Endothelial cell of hepatic sinusoid (primary cell): ENCODE data around the gene ATG7.
"Not testable (repeated sequence)": the region's sequence is repeated elsewhere in the genome, so short reads cannot be mapped to it uniquely, and the experiment has no call there.

ENCODE experiments used
- in situ Hi-C: cut with HindIII; loops from 2 replicates; pipeline ENCODE4 v1.10.0; 2017; ENCODE audit warnings: low sequenced_read_pairs

The ATG7 gene

DNA sequence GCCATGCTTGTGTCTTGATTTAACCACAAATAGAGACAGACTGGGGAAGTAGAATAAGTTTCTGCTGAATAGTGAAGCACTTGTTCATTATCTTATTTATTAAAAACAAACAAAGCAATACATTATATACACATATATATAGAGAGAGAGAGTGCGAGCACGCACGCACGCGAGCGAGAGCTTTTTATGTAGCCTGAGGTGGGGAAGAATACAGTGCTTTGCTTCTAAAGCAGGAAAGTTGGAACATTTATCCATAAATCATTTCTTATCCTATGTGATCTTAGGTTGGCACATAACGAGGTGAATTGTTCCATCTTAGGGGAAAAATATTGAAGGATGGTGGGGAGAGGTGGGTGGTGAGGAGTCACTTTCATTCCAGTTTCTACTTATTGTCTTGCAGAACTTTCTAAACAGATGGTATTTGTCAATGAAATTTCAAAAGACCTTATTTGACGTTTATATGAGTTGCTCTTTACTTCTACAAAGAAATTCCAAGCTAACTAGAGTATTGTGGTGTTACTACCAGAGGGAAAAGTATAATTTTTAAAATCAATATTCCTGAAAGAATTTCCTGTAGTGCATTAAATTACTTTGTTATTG lies 110.0 kb downstream of the ATG7 start:
- in situ Hi-C loops, result loop anchor here (5.0 to 10.0 kb wide), 3 partner anchors 53 to 430 kb away; no protein-coding TSS in a partner anchor

DNA sequence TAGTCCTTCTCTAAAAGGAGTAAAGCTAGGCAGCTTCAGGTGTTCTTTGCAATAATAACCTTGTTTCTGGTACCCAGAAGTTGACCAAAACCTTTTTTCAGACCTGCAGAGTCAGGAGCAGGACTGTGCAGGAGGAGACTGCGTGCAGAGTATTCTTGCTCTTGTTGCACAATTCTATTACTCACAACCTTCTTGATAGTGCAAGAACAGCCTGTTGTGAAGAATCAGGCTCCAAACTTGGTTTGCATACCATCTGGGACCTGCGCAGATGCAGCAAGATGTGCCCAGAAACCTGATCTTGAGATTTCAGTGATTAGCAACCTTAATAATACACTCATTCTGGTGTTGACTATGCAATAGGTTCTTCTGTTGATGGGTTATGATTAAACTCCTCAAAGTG lies 111.9 kb downstream of the ATG7 start:
- in situ Hi-C loops, result loop anchor here (5.0 to 10.0 kb wide), 3 partner anchors 51 to 428 kb away; no protein-coding TSS in a partner anchor

DNA sequence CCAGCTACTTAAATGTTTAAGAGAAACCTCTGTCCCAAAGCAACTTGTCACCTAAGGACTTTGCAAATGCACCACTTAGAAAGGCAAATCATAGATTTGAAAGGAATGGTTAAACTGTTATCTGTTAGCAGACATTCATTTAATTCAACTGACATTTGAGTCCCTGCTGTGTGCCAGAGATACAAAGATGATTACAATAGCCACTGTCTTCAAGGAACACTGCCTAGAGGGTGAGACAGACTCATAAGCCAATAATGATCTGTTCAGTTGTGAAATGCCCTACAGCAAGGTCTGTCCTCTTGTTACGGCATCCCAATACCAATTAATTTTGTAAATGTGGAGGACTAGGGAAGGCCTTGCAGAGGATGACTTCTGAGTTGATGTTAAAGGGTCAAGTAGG lies 113.1 kb downstream of the ATG7 start:
- in situ Hi-C loops, result loop anchor here (10.0 kb wide), 1 partner anchor 49 kb away; no protein-coding TSS in a partner anchor

DNA sequence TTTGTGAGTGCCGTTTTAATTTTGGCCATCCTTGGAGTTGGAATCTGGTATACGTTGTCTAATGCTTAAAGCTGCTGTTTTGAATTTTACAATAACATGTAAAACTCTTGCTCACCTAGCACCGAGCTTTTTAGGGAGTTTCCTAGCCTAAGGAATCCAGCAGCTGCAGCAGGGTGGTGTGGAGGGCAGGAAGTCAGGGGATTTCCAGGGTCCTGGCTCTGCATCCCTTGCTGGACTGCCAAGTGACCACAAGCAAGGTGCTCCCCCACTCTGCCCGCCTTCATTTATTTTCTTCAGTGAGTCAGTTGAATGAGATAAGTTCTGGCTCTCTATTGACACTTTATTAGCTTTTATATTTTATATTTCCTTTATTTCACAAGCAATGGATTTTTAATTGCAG lies 113.7 kb downstream of the ATG7 start:
- in situ Hi-C loops, result loop anchor here (10.0 kb wide), 1 partner anchor 49 kb away; no protein-coding TSS in a partner anchor

DNA sequence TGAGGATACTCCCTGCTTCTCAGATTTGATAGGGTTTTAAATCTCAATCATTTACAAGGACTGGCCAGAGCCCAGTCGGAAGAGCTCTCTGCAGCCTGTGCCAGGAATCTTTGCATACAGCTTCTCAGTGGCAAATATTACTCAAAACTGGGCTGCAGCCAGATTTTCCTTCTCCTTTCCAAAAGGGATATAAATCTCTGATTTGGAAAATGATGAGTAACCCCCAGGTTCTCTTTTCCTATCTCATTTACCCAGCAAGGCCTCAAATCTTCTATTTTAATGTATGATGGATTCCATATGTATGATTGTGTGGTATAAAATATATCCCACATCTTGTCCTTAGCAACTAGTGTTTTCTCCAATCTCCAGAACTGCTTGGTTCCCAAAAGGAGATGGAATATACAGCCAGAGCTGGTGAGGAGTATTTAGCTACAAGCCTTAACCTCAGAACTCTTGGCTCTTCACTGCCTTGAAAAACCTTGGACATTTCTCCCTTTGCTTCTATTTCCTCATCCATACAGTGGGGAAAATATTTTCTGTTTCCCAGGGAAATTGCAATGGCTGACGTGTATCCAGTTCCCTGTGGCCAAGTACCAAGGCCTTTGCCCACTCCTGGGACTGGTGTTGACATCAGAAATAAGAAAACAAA lies 114.4 kb downstream of the ATG7 start:
- in situ Hi-C loops, result loop anchor here (10.0 kb wide), 1 partner anchor 48 kb away; no protein-coding TSS in a partner anchor

DNA sequence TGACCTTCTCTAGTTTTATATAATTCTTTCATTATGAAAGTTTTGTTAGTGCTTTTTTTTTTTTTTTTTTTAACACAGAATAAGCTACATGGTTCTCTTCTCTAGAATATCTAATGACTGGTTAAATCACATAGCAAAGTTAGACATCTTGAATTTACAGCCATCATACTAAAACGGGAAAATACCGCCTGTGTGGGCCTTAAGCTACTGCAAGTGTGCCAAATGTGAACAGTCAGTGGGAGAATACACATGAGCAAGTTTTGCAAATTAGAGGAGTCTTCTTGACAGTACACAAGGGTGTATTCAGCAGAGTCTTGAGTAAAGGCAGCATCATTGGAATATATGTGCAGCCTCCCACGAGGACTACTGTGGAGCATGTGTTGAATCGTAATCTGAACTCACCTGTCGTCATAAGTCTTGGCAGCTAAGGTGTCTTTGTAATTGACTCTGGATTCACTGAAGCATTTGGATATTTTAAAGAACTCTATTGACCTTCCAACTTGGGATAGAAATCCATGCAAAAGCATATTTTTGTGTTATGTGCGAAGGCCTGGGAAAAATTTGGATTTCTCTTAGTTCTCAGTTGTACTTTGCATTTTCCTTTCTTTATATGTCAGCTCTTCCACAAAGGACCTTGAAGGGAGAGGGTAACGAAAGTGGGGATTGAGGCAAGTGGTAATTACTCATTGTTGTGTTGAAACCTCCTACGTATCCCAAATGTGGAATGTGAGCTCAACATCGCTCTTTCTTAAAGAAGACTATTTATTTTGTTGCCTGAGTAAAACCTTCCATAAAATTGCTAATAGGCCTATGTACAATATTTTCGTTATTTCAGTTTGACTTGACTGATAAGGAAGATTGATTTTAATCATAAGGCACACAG lies 117.4 kb downstream of the ATG7 start:
- in situ Hi-C loops, result loop anchor here (10.0 kb wide), 1 partner anchor 45 kb away; no protein-coding TSS in a partner anchor

DNA sequence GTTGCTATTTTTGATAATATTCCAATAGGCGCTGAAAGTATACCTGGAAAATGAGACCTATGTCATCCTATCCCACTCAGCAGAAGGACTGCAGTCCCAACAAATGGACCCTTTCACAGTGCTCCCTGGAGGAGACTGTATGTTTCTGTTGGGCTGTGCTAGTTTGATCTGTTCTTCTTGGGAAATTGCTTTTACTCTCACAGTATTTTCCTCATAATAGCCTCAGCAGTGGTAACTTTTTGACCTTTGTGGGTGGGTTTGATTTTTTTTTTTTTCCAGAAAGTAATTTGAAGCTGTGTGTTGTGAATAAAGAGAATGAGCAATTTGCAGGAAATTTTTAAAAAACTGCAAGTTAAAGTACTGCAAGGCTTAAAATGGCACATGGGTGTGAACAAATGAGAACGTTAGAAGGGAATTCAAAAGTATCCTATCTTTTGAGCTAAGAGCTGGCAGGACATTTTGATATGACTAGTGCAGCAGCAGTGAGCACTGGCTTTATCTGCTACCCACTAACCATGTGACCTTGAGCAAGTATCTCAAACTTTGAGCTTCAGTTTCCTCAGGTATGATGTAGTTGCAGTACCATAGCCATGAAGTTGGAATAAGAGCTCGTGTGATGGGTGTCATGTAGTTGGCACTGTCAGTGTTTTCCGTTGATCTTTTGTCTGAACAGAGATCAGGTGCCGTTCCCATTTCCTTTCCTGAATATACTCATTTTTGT lies 118.4 kb downstream of the ATG7 start:
- in situ Hi-C loops, result no loop called here

DNA sequence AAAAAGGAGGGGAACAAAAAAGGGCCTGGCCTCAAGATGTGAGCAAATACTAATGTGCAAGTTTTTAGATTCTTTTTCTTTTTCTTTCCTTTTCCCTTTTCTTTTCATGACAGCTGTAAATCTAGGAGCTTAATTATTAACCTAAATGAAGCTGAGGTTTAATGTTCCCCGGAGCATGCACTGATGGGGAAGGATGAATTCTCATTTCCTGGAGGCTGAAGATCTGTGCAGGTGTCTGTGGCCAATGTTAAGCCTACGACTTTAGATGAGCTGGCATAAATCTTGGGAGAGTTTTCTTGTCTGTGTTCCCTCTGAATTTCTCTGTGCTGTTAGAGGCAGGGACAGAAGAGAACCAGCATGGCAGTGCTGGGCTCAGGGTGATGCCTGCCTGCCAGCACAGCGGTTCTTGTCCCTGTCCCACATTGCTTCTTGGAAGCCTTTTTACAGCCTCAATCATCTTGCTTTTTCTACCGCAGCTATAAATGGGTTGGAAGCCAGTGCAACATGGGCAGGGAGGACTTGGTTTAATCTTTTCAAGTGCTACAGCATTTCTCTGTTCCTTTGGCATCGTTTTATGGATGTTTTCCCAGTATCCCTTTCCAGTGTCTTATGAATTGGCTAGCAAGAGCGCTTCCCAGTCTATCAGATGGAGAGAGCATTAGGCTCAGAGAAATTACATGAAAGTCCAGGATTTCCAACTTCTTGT lies 119.1 kb downstream of the ATG7 start:
- in situ Hi-C loops, result no loop called here

DNA sequence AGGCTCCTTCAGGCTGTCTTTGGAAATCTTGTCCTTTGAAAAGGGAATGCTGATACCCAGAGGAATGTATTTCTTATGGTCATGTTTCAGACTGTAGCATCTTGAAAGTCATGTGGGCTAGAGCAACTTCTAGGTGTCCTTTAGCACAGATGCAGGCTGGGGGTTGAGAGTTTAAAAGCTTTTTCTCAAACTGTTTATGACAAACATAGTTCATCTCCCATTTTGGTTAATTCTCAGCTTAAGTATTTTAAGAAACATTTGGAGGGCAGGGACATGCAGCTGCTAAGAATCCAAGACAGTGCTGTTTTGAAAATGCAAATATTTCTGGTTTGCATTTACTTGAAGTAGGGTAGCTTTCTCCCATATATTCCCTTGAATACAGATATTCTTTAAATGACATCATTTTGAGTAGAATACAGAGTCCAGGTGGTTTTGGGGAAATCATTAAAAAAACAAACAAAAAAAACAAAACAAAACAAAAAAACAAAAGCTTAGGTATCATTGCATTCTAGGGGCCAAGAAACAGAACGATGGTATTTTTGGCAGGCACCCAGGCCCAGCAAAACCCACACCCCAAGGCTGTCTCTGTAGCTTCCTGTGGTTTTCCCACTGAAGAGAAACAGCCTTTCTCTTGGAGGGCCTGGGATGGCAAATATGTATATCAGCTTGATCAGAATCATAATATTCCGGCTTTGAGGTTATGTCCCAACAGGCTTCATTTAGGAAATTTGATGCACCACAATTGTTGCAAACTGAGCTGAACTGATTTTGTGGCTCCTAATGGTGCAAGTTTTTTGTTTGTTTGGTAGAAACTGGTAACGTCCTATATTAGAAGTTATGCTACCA lies 120.0 kb downstream of the ATG7 start:
- in situ Hi-C loops, result no loop called here

DNA sequence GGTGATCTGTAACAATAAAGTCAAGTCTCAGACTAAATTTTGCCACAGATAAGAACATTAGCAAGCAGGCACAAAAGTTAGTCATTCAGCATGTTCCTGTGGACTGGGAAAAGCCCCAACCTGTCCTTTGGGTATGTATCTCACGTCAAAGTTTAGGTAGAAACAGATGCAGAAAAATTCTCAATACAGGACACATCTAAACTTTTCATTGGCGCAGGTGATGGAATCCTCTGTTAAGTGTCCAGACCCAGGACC lies 120.6 kb downstream of the ATG7 start:
- in situ Hi-C loops, result no loop called here

DNA sequence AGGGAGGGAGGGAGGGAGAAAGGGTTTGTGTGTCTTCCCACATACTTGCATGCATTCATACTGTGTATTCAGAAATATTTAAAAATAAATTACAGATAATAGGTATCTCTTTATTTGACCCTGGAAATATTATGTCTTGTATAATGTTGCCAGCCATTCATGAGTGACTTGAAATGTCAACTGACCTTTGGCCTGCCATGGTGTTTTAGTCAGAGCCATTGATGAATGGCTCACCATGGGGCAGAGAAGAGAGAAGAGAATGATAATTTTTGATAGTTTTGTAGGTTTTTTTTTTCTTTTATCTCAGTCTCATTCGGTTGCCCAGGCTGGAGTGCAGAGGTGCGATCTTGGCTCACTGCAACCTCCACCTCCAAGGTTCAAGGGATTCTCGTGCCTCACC lies 121.2 kb downstream of the ATG7 start:
- in situ Hi-C loops, result no loop called here

DNA sequence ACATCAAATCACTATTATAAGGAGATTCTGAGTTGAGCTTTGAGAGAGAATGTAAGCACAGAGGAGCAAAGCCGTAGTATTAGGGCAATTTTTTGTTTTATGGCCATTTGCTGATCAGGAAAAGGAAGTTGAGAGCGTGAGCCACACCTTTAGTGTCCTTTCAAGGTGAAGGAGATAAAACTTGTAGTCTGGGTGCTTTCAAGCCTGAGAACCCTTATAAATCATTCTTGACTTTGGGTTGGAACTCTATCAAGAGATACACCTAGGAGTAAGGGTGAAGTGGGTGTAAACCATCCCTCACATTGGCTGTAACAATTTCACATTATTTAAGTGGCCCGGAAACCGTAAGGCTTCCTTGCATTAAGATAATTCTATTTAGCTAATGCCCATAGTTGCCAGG lies 122.2 kb downstream of the ATG7 start:
- in situ Hi-C loops, result no loop called here

DNA sequence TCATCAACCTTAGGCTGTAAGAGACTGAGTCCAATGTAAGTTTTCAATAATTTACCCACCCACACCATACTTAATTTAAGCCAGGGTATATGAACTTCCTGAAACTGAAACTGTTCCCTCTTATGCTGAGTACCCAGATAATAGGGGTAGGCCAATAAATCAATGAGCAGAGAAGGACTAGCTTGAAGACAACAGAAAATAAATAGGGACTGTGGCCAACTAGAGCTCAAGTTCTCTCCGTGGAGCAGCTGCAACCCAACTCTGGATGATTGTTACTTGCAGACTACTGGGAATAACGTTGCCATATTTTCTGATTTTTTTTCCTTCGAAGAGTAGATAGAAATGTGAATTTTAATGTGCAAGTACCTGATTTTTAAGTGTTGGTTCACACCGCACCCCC lies 128.0 kb downstream of the ATG7 start:
- in situ Hi-C loops, result no loop called here

DNA sequence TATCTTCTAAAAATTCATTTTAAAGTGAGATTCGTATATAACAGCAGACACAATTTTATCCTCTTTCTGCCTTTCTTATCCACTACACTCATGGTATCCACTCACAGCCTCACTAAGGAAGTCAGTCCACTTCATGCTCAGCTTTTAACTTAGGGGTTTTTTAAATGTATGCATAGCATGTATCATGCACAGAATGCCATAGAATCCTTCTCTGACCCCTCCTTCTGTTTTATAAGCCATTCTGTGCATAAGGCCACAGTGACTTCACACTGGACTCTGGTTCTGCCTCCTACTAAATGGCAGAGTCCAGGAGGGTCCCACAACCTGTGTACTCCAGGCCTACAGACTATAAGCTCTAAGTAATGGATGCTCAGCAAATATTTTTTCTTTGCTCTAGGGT lies 129.2 kb downstream of the ATG7 start:
- in situ Hi-C loops, result no loop called here

DNA sequence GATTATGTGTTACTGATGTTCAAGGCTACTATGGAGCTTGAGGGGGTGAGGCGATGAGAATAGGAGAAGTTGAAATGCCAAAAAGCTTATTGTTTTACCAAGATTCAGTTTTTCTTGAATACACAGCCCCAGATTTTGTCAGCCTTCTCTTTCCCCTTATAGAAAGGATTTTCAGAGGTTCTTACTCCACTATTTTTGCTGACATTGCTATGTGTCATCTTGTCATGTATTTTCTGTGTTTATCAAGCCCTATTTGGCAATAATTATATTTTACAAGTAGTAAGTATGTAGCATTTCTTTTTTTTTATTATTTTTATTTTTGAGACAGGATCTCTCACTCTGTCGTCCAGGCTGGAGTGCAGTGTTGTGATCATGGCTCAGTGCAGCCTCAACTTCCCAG lies 133.1 kb downstream of the ATG7 start:
- in situ Hi-C loops, result no loop called here

DNA sequence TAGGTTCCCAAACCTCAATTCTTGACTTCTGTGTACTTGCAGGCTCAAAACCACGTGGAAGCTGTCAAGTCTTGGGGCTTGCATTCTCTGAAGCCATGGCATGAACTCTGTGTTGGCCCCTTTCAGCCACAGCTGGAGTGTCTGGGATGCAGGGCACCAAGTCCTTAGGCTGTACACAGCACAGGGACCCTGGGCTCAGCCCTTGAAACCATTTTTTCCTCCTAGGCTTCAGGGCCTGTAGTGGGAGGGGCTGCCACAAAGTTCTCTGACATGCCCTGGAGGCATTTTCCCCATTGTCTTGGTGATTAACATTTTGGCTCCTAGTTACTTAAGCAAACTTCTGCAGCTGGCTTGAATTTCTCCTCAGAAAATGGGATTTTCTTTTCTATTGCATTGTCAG lies 135.4 kb downstream of the ATG7 start:
- in situ Hi-C loops, result no loop called here

DNA sequence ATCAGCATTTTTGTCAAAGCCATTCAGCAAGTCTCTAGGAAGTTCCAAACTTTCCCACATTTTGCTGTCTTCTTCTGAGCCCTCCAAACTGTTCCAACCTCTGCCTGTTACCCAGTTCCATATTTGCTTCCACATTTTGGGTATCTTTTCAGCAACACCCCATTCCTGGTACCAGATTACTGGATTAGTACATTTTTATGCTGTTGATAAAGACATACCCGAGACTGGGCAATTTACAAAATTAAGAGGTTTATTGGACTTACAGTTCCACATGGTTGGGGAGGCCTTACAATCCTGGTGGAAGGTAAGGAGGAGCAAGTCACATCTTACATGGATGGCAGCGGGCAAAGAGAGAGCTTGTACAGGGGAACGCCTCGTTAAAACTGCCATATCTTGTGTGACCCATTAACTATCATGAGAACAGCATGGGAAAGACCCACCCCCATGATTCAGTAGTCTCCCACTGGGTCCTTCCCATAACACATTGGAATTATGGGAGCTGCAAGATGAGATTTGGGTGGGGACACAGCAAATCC lies 136.2 kb downstream of the ATG7 start:
- in situ Hi-C loops, result not testable (repeated sequence)

DNA sequence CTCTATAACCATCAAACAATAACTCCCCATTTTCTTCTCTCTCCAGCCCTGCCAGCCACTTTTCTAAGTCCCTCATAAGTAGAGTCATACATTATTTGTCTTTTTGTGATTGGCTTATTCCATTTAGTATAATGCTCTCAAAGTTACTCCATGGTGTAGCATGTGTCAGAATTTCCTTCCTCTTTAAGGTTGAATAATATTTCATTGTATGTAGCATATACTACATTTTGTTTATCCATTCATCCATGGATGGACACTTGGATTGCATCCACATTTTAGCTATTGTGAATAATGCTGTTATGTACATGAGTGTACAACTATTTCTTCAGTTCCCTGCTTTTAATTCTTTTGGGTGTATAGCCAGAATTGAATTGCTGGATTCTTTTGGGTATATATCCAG lies 138.4 kb downstream of the ATG7 start:
- in situ Hi-C loops, result no loop called here

DNA sequence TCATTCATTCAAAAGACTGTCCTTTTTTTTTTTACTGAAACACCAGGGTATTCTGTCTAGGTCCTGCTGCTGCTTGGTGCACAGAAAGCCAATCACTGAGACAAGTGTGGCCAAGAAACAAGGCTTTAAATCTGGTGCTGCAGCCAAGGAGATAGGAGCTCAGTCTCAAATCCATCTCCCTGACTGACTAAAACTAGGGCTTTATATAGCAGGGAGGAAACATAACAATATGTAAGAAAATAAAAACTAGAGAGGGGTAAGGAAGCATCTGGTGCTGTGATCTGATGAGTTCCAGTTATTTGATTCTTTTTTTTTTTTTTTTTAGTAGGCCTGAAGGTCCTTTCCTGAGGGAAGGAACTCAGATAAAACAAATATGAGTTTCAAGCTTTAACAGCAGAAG lies 139.8 kb downstream of the ATG7 start:
- in situ Hi-C loops, result no loop called here
